NCI-H128 (cell line): Measurements from ENCODE around the gene TNNC1.

ENCODE experiments used
- DNase-seq: peaks from one replicate; lab custom pipeline; 2025; ENCODE audit not compliant: unreplicated experiment; lab: John Stamatoyannopoulos, UW

Gene TNNC1

GRCh38 chr3:52484680-52485461 is 31.0 kb upstream of the TNNC1 start:
- DNase-seq = no peak

DNA sequence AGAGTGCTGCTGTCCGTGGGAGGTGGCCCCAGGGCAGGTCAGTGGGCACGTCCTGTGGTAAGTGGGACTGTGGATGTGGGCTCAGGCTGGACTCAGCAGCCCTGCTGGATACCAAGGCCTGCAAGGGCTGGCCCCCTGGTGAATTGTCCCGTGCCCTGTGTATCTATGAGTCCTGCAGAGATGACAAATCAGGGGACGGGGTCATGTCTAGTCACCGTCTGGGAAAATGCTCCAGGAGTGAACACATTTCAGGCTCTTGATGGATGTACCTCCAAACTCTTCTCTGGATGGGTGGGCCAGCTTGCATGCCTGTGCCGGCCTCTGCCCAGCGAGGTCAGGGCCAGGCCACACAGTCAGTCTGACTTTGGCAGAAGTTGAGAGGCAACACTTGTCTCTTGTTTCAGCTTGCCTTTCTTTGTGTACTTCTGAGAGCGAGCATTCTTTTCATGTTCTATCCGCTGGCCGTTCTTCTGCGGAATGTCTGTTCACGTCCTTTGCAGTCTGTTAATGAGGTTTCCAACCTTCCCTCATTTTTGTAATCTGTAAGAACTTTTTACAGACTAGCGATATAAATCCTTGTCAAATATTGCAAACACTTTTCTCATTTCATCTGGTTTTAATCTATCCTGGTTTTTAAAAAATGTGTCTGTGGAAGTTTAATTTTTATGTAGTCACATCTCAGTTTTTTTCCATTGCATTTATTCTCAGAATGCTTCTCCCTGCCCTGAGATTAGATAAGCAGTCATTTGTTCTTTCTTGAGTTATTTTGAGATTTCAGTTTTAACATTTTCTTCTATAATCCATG is 29.9 kb upstream of the TNNC1 start:
- no peak for DNase-seq

DNA sequence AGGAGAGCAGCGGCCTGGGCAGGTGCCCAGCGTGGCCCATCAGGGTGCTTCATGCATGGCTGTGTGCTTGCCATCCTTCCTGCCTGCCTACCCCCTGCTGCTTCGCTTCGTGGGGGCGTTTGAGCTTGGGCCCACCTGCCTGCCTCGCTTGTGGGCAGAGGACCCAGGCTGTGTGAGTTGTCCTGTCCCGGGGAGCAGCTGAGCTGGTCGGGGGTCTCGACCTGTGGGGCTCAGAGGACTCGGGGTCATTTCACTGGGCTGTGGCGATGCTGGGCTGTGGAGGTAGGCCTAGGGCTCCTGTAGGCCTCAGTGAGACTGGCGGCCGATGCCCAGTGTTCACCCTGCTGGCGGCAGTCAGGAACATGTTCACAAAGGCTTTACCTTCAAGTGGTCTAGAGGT is 29.2 kb upstream of the TNNC1 start:
- DNase-seq = no peak

GRCh38 chr3:52481819-52482521 is 28.1 kb upstream of the TNNC1 start:
- DNase-seq = no peak

GRCh38 chr3:52480768-52481715 is 27.2 kb upstream of the TNNC1 start:
- no peak for DNase-seq

DNA sequence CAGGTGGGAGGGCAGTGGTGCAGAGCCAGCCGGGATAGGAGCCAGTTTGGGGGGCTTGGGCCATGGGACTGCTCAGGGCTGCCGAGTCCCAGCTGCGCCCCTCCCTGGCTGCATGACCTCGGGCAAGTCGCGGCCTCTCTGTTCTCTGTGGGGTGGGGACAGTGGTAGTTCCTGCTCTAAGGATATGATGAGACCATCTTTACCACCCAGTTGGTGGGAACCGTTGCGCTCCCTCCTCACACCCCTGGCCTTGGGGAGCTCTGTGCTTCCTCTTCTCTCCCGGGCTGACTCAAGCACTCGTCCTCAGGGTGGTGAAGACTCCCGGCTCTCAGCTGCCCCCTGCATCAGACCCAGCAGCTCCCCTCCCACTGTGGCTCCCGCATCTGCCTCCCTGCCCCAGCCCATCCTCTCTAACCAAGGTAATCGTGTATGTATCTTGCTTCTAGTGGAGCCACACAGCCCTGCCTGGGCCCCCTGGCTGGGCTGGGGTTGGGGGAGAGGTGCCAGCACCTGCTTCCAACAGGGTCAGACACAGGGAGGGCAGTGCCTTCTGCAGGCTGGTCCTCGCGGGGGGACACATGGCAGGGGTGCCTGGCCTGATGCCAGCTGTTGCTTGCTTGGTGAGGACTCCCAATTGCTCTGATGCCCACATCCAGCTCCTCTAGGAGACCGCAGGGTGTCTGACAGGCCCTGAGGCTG is 26.2 kb upstream of the TNNC1 start:
- no peak for DNase-seq

DNA sequence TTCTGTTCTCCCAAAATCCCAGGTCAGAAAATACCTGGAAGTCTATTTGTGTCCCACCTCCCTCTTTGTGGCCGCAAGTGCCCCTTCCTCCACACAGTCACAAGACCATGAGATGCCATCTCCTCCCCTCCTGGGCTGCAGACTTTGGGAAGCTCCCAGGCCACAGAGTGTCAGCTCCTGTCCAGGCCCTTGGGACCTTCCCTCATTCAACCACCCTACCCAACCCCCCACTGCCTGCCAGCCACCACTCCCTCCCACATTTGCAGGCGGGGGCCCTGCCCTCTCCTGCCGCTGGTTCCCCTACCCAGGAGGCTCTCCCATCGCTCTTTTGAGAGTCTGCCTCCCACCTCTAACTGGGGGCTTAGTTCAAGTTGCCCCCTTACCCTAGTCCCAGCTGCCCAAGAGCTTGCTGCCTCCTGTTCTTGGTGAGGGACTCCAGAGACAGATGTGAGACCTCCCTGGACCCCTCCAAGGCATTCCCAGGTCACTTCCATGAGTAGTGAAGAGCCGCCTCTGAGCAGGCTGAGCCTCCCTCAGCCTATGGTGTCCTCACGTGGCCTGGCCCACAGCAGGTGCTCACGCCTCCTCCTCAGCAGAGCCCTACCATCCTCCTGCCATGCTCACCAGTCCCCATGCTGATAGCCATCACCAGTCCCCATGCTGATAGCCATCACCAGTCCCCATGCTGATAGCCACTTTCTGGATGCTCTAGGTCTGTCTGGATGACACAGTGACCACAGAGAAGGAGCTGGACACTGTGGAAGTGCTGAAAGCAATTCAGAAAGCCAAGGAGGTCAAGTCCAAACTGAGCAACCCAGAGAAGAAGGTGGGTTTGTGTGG is 25.4 kb upstream of the TNNC1 start:
- no peak for DNase-seq

GRCh38 chr3:52477796-52478095 is 23.9 kb upstream of the TNNC1 start:
- no peak for DNase-seq

- DNase-seq = no peak
These were observed 23.4 kb upstream of the TNNC1 start for GRCh38 chr3:52477076-52477795.

DNA sequence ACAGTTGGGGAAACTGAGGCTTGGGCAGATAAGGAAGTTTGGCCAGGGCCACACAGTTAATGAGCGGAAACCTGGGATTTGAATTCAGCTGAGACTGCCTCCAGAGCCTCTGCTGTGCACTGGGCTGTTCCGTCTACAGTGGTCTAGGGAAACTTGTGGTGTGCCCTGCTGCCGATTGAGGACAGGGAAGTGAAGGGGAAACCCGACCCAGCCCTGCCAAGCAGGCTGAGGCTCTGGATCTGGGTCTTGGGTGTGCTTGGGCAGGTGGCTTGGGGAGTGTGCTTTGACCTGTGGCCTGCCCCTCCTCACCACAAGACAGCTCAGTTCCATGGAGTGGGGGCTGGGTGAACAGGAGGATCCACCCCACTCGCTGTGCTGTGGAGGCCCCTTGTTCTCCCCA is 19.2 kb upstream of the TNNC1 start:
- DNase-seq = no peak

GRCh38 chr3:52472239-52473000 is 18.6 kb upstream of the TNNC1 start:
- no peak for DNase-seq

- no peak for DNase-seq
These were observed 17.8 kb upstream of the TNNC1 start for GRCh38 chr3:52471371-52472238.

DNA sequence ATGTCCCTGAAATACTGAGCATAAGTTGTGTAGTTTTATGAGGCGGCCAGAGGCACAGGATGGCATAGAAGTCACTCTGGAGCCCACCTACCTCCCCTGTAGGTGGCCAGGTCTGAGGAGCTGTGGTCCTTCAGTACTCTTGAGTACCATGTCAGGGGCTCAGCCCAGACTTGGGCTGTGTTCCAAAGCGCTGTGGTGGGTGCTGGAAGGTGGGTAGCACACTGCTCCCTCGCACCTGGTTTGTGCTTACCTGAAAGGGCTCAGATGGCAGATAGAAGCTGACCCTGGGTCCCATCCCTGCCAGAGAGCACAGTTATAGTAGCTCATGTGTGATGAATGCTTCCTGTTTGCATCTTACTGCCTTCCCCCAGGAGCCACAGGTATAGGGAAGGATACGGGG is 17.1 kb upstream of the TNNC1 start:
- DNase-seq = no peak

DNA sequence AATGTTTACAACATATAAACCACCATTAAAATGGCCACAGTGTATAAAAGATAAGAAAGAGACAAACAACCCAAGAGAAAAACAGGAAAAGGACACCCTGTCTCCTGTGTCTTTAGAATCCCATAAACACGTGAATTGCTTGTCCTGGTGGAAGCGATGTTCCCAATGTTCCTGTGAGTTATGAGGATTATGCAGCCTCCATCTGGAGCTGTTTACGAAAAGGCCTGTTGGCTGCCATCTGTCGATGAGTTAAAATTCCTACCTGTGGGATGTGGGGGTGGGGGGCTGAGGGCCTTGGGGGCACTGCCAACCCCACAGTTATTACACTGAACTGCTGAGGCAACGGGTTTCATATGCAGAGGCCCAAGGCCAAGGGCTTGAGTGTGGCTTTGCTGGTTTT is 15.2 kb upstream of the TNNC1 start:
- no peak for DNase-seq

DNA sequence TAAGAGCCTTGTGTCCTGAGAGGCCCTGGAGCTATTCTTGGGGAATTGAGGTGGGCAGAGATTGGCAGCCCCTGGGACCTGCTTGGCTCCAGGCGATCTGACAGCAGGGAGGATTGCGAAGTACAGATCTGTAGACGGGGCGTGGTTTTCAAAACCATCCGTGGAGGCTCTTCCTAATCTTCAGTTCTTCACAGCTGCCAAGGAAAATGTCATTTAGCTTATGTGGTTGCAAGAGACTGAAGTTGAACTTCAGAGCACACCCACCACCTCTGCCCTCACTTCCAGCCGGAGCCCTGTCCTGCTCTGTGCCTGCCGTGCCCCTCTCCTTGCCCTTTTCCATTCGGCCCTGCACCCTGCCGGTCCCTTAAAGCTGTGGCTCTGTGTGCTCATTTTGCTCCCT is 14.5 kb upstream of the TNNC1 start:
- no peak for DNase-seq

DNA sequence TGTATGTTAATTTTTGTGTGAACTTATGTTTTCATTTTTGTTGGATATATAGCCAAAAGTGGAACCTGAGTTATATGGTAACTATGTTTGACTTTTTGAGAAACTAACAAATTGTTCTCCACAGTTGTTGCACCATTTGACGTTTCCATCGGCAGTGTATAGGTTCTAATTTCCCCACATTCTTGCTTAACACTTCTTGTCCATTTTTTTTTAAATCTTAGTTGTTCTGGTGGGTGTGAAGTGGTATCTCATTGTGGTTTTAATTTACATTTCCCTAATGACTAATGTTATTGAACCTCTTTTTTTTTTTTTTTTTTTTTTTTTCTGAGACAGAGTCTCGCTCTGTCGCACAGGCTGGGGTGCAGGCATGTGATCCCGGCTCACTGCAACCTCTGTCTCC is 9.6 kb upstream of the TNNC1 start:
- no peak for DNase-seq

DNA sequence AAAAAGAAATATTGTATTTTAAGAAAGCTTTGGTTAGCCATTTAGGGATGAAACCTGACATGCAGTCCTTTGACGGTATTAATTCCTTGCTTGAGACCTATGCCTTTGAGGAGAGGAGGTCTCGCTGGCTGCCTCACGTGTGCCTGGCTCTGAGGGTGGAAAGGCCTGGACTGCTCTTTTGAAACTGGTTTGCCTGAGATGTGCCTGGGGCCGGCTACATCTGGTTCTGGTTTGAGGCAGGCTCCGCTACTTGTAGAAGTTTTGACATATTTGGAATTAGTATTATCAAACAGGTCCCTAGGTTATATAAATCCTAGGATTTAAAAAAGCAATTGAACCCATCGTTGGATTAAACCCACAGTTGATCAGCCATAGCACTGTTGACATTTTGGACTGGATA is 8.0 kb upstream of the TNNC1 start:
- DNase-seq = no peak
